ENCODE results near the gene SCLY.
"Not testable (repeated sequence)": the region's sequence is repeated elsewhere in the genome, so short reads cannot be mapped to it uniquely, and the experiment has no call there.

SCLY gene

DNA sequence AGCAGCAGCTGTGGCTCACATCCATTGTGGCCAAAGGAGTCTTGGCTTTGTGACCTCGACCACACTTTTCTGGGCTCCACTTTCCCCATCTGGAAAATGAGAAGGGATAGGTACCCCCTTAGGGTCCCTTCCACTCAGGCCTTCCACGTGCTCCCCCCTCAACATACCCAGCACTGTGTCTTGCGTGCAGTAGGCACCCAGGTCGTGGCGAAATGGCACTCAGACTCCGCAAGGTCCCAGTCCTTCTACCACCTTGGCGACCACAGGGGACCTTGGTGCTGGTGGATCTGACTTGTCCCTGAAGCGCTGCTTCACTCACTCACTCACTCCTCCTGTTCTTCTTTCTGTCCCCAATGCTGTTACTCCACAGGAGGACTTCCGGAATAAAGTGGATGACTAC is 19.9 kb upstream of the SCLY start:
- DNase-seq = no peak

DNA sequence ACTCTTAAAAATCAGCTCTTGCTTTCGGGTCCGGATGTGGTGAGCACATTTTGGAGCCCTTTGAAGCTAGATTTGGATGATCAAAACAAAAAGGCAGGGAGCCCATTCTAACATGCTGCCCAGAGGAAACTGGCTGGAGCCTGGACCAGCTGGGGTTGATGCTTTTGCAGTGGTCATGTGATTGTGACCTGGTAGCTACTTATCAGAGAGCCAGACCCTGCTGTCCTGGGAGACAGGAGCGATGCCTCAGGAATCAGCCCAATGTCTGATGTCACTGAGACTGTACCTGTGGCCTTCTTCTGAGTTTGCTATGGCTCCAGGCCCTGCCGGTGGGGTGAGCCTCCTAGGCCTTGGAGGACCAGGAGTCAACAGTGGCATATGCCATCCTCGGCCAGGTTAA is 18.7 kb upstream of the SCLY start:
- DNase-seq = no peak

DNA sequence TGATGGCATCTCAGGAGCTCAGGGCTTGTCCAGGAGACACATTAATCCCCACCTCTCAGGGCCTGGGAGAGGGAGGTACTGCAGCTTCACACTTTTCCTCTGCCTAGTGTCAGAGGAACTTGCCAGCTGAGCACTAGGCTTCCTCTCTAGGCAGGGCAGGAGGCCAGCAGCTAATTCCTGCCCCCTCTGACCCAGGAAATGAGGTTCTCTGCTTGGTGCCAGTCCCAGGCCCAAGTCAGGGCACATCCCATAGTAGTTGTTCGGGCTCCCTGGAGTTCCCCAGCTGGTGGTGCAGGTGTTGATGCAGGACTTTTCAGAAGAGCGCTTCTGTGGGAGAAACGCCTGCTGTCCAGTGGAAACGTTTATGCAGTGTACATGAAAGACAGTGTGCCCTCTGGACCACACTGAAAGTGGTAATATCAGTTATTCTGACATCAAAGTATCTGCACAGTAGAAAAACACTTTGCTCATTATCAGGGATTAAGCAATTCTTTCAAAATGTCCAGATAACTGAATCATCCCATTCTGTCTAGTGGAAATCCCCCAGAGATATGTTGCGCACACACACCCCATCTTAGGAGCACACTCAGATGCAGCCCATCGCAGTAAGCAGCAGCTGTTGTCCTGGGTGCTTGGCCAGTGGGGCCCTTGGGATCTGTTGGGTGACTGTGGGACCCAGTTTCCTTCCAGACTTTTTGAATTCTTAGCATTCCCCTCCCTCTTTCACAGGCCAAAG is 17.8 kb upstream of the SCLY start:
- no peak for DNase-seq

DNA sequence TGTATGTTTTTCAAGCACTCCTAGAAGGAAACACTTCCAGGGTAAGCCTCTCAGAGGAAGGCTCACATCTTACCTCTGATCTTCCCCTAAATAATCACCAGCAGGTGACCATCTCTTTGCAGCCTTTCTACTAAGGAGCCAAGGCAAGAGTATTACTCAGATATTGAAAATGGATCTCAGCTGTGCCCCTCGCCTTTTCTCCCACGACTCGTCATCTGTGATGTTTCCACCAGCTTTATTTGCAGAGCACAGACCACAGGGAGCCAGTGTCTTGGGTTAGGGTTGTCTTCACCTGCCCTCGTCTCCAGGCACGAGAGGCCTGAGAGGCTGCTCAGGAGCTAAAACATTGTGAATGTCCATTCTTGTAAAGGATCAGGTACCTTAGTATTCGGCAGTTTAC is 16.9 kb upstream of the SCLY start:
- DNase-seq = no peak

DNA sequence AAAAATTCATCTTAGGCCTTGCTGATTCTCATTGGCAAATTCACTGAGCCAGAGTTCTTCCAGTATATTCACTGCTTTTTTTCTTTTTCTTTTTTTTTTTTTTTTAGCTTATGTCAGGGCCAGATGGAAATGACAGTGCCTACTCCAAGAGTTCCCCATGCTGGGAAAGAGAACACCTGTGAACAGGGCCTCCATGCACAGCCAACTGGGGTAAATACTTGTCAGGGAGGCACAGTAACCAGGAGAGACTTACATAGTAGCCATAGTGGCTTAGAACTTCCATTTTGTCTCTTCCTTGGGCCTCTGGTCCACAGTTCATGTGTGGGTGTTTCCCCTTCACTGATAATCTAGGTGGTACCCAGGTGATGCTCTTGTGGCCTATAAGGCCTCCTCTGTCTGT is 15.2 kb upstream of the SCLY start:
- no peak for DNase-seq

DNA sequence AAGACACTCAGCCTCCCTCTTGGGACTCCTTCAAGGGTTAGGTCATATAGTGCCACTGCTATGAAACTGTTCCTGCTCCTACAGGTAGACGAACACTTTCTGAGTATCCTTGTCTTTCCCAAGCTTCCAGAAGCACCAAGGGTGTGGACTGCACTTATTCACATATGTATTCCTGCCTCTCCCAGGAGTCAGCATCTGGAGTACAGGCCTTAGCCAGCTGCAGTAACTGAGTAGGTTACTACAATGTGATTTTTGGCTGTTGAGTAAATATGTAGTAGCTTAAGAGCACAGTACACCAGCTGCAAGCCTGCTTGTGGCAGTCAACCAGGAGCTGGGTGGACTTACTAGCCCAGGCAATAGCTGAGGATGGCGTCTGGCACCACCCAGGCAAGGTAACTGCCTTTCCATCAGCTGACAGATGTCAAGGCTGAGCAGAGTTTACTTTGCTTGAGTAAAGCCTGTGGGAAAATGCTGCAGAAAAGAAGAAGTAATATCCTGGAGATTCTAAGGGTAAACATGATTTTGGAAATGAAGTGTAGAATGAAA is 14.0 kb upstream of the SCLY start:
- no peak for DNase-seq

GRCh38 chr2:238053191-238053776 is 7.5 kb upstream of the SCLY start:
- no peak for DNase-seq

GRCh38 chr2:238055841-238056240 is 5.0 kb upstream of the SCLY start:
- no peak for DNase-seq

GRCh38 chr2:238057696-238058575 is 2.9 kb upstream of the SCLY start:
- DNase-seq = not testable (repeated sequence)

- no peak for DNase-seq
Observed at GRCh38 chr2:238059505-238059904, 1.3 kb upstream of the SCLY start.

- DNase-seq = no peak
Observed at GRCh38 chr2:238060096-238060541, 682 bp upstream of the SCLY start.

DNA sequence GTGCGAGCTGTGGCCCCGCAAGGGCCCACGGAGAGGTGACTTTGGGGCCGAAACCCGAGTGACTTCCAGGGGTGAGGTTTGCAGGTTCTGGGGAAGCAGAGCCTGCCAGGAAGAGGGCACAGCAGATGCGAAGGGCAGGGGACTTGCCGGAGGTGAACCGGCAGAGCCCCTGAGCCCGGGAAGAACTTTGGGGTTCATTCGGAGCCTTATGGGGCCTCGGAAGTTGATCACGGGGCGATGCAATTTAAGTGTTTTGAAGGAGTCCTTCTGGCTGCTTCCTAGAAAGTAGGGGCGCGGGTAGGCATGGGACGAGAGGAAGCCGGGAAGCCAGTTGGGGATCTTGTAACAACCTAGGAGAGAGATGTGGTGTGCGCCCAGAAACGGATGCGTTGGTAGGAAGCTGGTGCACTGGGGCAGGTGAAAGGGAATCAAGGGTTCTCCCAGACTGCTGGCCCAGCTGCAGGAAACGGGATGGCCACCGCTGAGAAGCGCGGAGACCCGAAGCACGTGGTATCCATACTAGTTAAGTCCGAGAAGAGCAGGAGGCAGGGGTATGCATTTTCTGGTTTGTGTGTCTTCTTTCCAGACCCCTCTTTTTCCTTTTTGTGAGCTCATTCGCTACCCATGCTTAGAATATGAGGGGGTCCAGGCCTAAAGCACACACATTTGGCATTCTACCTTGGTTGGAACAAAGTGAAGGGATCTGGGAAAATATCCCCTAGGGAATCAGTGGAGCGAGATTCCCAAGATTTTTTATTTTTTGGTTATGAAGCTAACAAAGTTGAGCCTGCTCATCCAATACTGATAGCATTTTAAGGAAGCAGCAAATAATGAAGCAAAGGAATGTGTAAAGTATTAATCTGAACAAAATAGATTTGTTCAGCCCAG is 758 bp downstream of the SCLY start:
- peak; percentile 49 for DNase-seq

DNA sequence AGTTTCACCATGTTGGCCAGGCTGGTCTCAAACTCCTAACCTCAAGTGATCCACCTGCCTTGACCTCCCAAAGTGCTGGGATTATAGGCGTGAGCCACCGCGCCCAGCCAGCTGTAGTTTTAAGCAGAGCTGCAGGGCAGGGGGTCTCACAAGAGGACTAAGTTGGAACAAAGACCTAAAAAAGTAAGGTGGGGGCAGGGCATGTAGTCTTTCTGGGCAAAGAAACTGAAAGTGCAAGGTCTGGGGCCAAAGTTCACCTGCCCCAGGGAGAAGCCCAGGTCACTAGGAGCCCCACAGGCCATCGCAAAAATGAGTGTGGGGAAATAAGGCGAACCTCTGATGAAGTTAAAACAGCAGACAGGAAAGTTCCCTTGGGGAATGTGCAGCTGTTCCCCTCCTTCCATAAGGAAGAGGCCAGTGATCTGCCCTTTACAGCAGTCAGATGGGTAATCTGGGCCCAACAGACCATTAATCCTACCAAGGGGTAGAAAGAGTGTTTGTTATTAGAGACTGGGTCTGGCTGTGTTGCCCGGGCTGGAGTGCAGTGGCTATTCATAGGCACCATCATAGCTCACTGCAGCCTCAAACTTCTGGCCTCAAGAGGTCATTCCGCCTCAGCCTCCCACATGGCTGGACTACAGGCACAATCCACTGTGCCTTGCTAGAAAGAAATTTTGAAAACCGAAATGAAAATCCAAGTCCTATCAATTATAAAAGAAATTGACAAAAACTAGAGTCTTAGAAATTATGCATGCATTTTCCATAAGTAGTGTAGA is 2.8 kb downstream of the SCLY start:
- DNase-seq = no peak

DNA sequence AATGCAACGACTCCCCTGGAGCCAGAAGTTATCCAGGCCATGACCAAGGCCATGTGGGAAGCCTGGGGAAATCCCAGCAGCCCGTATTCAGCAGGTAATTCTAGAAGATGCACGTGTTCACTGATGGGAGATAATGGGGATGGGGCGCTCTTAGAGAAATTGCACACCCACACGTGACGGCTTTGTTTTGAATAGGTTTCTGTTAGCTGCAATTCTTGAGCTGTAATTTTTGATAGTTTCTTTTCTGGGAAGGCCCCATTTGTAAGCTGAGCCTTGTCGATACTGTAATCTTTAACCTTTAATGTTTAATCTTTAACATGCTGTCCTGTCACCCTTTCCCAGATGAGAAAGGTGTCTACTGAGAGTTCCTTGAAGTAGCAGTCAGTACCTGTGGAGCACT is 3.6 kb downstream of the SCLY start:
- no peak for DNase-seq

GRCh38 chr2:238065071-238065846 is 4.5 kb downstream of the SCLY start:
- no peak for DNase-seq

GRCh38 chr2:238066218-238066617 is 5.4 kb downstream of the SCLY start:
- DNase-seq = no peak

- not testable (repeated sequence) for DNase-seq
Observed at GRCh38 chr2:238066718-238067117, 5.9 kb downstream of the SCLY start.

DNA sequence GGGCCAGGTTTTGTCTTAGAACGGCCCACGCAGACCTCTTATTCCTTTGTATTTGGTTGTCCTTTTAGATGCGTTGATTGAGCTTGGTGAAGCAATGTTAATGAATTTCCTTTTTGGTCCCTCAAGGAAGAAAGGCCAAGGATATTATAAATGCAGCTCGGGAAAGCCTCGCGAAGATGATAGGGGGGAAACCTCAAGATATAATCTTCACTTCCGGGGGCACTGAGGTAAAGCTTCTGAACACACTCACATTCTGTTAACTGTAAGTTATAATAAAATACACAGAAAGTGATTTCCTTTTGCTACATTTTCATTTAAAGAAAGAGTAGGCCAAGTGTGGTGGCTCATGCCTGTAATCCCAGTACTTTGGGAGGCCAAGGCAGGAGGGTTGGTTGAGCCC is 7.1 kb downstream of the SCLY start:
- no peak for DNase-seq

DNA sequence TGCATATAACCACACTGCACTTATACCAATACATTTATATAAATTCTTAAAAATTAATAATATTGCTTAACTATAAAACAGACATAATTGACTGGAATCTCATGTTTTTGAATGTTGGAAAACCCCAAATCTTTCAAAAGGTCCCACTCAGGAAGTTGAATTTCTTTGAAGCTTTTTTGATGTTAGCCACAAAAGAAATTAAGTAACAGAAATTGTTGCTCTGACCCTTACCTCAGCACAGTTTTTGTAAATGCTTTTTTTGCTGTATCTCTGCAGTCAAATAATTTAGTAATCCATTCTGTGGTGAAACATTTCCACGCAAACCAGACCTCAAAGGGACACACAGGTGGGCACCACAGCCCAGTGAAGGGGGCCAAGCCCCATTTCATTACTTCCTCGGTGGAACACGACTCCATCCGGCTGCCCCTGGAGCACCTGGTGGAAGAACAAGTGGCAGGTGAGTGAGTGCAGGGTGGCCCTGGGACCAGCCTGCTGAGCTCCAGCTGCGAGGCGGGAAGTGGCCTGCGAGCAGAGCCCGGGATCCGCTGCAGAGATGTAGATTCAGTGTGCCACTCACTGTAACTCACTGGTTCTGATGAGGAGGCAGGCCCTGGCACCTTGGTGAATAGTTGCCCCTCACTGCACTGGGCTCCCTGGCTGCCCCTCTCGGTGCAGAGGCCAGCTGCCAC is 8.4 kb downstream of the SCLY start:
- no peak for DNase-seq

GRCh38 chr2:238069877-238070276 is 9.1 kb downstream of the SCLY start:
- no peak for DNase-seq

Data from activated CD4-positive, alpha-beta T cell treated with anti-CD3 and anti-CD28 coated beads, Interleukin-2, Interleukin-6, amounts not matched to agents 100 ng/mL and 50 ng/mL, durations not matched to agents 16 hours and 8 hours (primary cell).